ENCODE results near the gene COL4A2. TPM values are rescaled to one million over a fixed set of nuclear protein-coding genes. Genes with fewer than 3 reads are reported as not detected.

Gene COL4A2
- total and polyA plus RNA-seq, 4 donors: 130 to 334 (median 170) TPM

- WGBS (ENCODE audit: insufficient coverage): 88% methylated on average over 18 of the region's 18 CpGs
- H3K36me3 ChIP-seq (ENCODE audit: control insufficient read depth, insufficient read depth, low read length): no peaks in the 10 kb centered on the region
- H3K27ac ChIP-seq (ENCODE audit: low read depth, low read length): no peak overlapping the region
- peaks cover 10% of the 10 kb centered on the region for H3K4me1 ChIP-seq (ENCODE audit: control insufficient read depth, insufficient read depth, low read length)
- DNase-seq (ENCODE audit: low read depth in 4 of 6, low spot score in 6 of 6): no peak
- no peaks in the 10 kb centered on the region for H3K9me3 ChIP-seq (ENCODE audit: control insufficient read depth, insufficient read depth, low read length)
- no peak overlapping the region for H3K4me3 ChIP-seq (ENCODE audit: low read depth, low read length)
- H3K27me3 ChIP-seq (ENCODE audit: control insufficient read depth, insufficient read depth, low read length): no peaks in the 10 kb centered on the region
Measured at GRCh38 chr13:110347535-110348308, 40.6 kb downstream of the COL4A2 start.

- H3K36me3 ChIP-seq (ENCODE audit: control insufficient read depth, insufficient read depth, low read length): no peaks in the 10 kb centered on the region
- no CpG with 5 or more reads among the region's 8 CpGs for WGBS (ENCODE audit: insufficient coverage)
- no peak overlapping the region for H3K4me3 ChIP-seq (ENCODE audit: low read depth, low read length)
- peaks cover 4% of the 10 kb centered on the region for H3K4me1 ChIP-seq (ENCODE audit: control insufficient read depth, insufficient read depth, low read length)
- no peaks in the 10 kb centered on the region for H3K27me3 ChIP-seq (ENCODE audit: control insufficient read depth, insufficient read depth, low read length)
- H3K27ac ChIP-seq (ENCODE audit: low read depth, low read length): no peak overlapping the region
- no peaks in the 10 kb centered on the region for H3K9me3 ChIP-seq (ENCODE audit: control insufficient read depth, insufficient read depth, low read length)
- no peak for DNase-seq (ENCODE audit: low read depth in 4 of 6, low spot score in 6 of 6)
Measured at GRCh38 chr13:110348309-110349105, 41.4 kb downstream of the COL4A2 start.

- DNase-seq (ENCODE audit: low read depth in 4 of 6, low spot score in 6 of 6): no peak
- 93% methylated on average over 5 of the region's 5 CpGs for WGBS (ENCODE audit: insufficient coverage)
- H3K4me1 ChIP-seq (ENCODE audit: control insufficient read depth, insufficient read depth, low read length): peaks cover 3% of the 10 kb centered on the region
- H3K9me3 ChIP-seq (ENCODE audit: control insufficient read depth, insufficient read depth, low read length): no peaks in the 10 kb centered on the region
- H3K27ac ChIP-seq (ENCODE audit: low read depth, low read length): no peak overlapping the region
- H3K36me3 ChIP-seq (ENCODE audit: control insufficient read depth, insufficient read depth, low read length): no peaks in the 10 kb centered on the region
- H3K4me3 ChIP-seq (ENCODE audit: low read depth, low read length): no peak overlapping the region
- no peaks in the 10 kb centered on the region for H3K27me3 ChIP-seq (ENCODE audit: control insufficient read depth, insufficient read depth, low read length)
Measured at GRCh38 chr13:110349239-110349638, 42.2 kb downstream of the COL4A2 start.

- peak in 1 of 6 donors; percentile 74 for DNase-seq (ENCODE audit: low read depth in 4 of 6, low spot score in 6 of 6)
- peaks cover 3% of the 10 kb centered on the region for H3K4me1 ChIP-seq (ENCODE audit: control insufficient read depth, insufficient read depth, low read length)
- H3K27ac ChIP-seq (ENCODE audit: low read depth, low read length): no peak overlapping the region
- H3K36me3 ChIP-seq (ENCODE audit: control insufficient read depth, insufficient read depth, low read length): no peaks in the 10 kb centered on the region
- H3K27me3 ChIP-seq (ENCODE audit: control insufficient read depth, insufficient read depth, low read length): no peaks in the 10 kb centered on the region
- no peak overlapping the region for H3K4me3 ChIP-seq (ENCODE audit: low read depth, low read length)
- no CpG with 5 or more reads among the region's 1 CpG for WGBS (ENCODE audit: insufficient coverage)
- no peaks in the 10 kb centered on the region for H3K9me3 ChIP-seq (ENCODE audit: control insufficient read depth, insufficient read depth, low read length)
Measured at GRCh38 chr13:110350049-110350448, 43.0 kb downstream of the COL4A2 start.

GRCh38 chr13:110350509-110350908 is 43.4 kb downstream of the COL4A2 start:
- Histone ChIP-seq H3K9me3 (ENCODE audit: control insufficient read depth, insufficient read depth, low read length) (no peaks in the 10 kb centered on the region), H3K4me3 (ENCODE audit: low read depth, low read length) (no peak overlapping the region), H3K27me3 (ENCODE audit: control insufficient read depth, insufficient read depth, low read length) (no peaks in the 10 kb centered on the region), H3K4me1 (ENCODE audit: control insufficient read depth, insufficient read depth, low read length) (peaks cover 3% of the 10 kb centered on the region), H3K36me3 (ENCODE audit: control insufficient read depth, insufficient read depth, low read length) (no peaks in the 10 kb centered on the region), H3K27ac (ENCODE audit: low read depth, low read length) (no peak overlapping the region)
- WGBS (ENCODE audit: insufficient coverage): 60% methylated on average over 3 of the region's 3 CpGs
- no peak for DNase-seq (ENCODE audit: low read depth in 4 of 6, low spot score in 6 of 6)

GRCh38 chr13:110351636-110352420 is 44.7 kb downstream of the COL4A2 start:
- Histone ChIP-seq H3K4me3 (ENCODE audit: low read depth, low read length) (no peak overlapping the region), H3K9me3 (ENCODE audit: control insufficient read depth, insufficient read depth, low read length) (no peaks in the 10 kb centered on the region), H3K27ac (ENCODE audit: low read depth, low read length) (no peak overlapping the region), H3K4me1 (ENCODE audit: control insufficient read depth, insufficient read depth, low read length) (peaks cover 3% of the 10 kb centered on the region), H3K27me3 (ENCODE audit: control insufficient read depth, insufficient read depth, low read length) (no peaks in the 10 kb centered on the region), H3K36me3 (ENCODE audit: control insufficient read depth, insufficient read depth, low read length) (no peaks in the 10 kb centered on the region)
- no peak for DNase-seq (ENCODE audit: low read depth in 4 of 6, low spot score in 6 of 6)
- WGBS (ENCODE audit: insufficient coverage): 92% methylated on average over 4 of the region's 6 CpGs

- 93% methylated on average over 8 of the region's 8 CpGs for WGBS (ENCODE audit: insufficient coverage)
- no peaks in the 10 kb centered on the region for H3K9me3 ChIP-seq (ENCODE audit: control insufficient read depth, insufficient read depth, low read length)
- no peak overlapping the region for H3K4me3 ChIP-seq (ENCODE audit: low read depth, low read length)
- DNase-seq (ENCODE audit: low read depth in 4 of 6, low spot score in 6 of 6): no peak
- H3K4me1 ChIP-seq (ENCODE audit: control insufficient read depth, insufficient read depth, low read length): no peaks in the 10 kb centered on the region
- H3K27ac ChIP-seq (ENCODE audit: low read depth, low read length): no peak overlapping the region
- no peaks in the 10 kb centered on the region for H3K36me3 ChIP-seq (ENCODE audit: control insufficient read depth, insufficient read depth, low read length)
- no peaks in the 10 kb centered on the region for H3K27me3 ChIP-seq (ENCODE audit: control insufficient read depth, insufficient read depth, low read length)
Measured at GRCh38 chr13:110352735-110353134, 45.7 kb downstream of the COL4A2 start.

GRCh38 chr13:110353339-110353977 is 46.4 kb downstream of the COL4A2 start:
- no peaks in the 10 kb centered on the region for H3K36me3 ChIP-seq (ENCODE audit: control insufficient read depth, insufficient read depth, low read length)
- H3K9me3 ChIP-seq (ENCODE audit: control insufficient read depth, insufficient read depth, low read length): no peaks in the 10 kb centered on the region
- H3K4me1 ChIP-seq (ENCODE audit: control insufficient read depth, insufficient read depth, low read length): no peaks in the 10 kb centered on the region
- 85% methylated on average over 5 of the region's 13 CpGs for WGBS (ENCODE audit: insufficient coverage)
- H3K4me3 ChIP-seq (ENCODE audit: low read depth, low read length): no peak overlapping the region
- DNase-seq (ENCODE audit: low read depth in 4 of 6, low spot score in 6 of 6): no peak
- H3K27me3 ChIP-seq (ENCODE audit: control insufficient read depth, insufficient read depth, low read length): no peaks in the 10 kb centered on the region
- no peak overlapping the region for H3K27ac ChIP-seq (ENCODE audit: low read depth, low read length)

- no peaks in the 10 kb centered on the region for H3K27me3 ChIP-seq (ENCODE audit: control insufficient read depth, insufficient read depth, low read length)
- 59% methylated on average over 3 of the region's 6 CpGs for WGBS (ENCODE audit: insufficient coverage)
- no peaks in the 10 kb centered on the region for H3K4me1 ChIP-seq (ENCODE audit: control insufficient read depth, insufficient read depth, low read length)
- H3K36me3 ChIP-seq (ENCODE audit: control insufficient read depth, insufficient read depth, low read length): no peaks in the 10 kb centered on the region
- H3K4me3 ChIP-seq (ENCODE audit: low read depth, low read length): no peak overlapping the region
- H3K27ac ChIP-seq (ENCODE audit: low read depth, low read length): no peak overlapping the region
- H3K9me3 ChIP-seq (ENCODE audit: control insufficient read depth, insufficient read depth, low read length): no peaks in the 10 kb centered on the region
- DNase-seq (ENCODE audit: low read depth in 4 of 6, low spot score in 6 of 6): no peak
Measured at GRCh38 chr13:110354123-110354627, 47.1 kb downstream of the COL4A2 start.

Measured in spinal cord (tissue), 10 donors.